AG04450 (cell line): Measurements from ENCODE around the gene ACER2. TPM values are rescaled to one million over a fixed set of nuclear protein-coding genes. Genes with fewer than 3 reads are reported as not detected.

Source experiments
- CTCF ChIA-PET: fragments of 300-600, 350-600 bp; formaldehyde crosslinking; extraction: SDS; loops from one replicate; lab custom pipeline; 2022; ENCODE audit warnings: antibody characterized with exemption, inconsistent platforms; lab: Charles Lee
- POLR2A ChIA-PET: fragments of 350-600 bp; formaldehyde crosslinking; extraction: SDS; loops from one replicate; lab custom pipeline; 2021; ENCODE audit warnings: antibody characterized with exemption, inconsistent platforms; lab: Yijun Ruan, JAX
- DNase-seq: peaks from one replicate; pipeline ENCODE4 v3.0.0-alpha.2; 2011; ENCODE audit warnings: low read depth, low spot score
- H3K27ac ChIP-seq: one replicate; pipeline ENCODE4 v1.5.1; 2012; ENCODE audit warnings: low read depth, low read length, control low read depth
- H3K27me3 ChIP-seq: one replicate; pipeline ENCODE4 v1.6.0; 2012; ENCODE audit warnings: low read length; ENCODE audit not compliant: control insufficient read depth, insufficient read depth
- H3K4me3 ChIP-seq: 2 replicates; pipeline ENCODE4 v1.5.1; 2011; ENCODE audit warnings: mild to moderate bottlenecking, low read depth, low read length, control low read depth
- H3K9me3 ChIP-seq: 2 replicates; pipeline ENCODE4 v1.5.1; 2012; ENCODE audit warnings: low read length; ENCODE audit not compliant: control insufficient read depth, insufficient read depth
- polyA plus RNA-seq: library from polyadenylated mRNA; depleted of rRNA; stranded (reverse); fragments of >200 nt; gene quantifications from 2 replicates; pipeline ENCODE4 v1.2.3, GENCODE V29; 2011
- TF ChIP-seq, protein P1 (sequence below): IDR thresholded peaks from 2 replicates; pipeline ENCODE4 v1.5.1; 2011; ENCODE audit warnings: low read depth, low read length, control low read depth, inconsistent platforms

ACER2 gene
- polyA plus RNA-seq, 1 experiment, result 2.3 TPM

DNA sequence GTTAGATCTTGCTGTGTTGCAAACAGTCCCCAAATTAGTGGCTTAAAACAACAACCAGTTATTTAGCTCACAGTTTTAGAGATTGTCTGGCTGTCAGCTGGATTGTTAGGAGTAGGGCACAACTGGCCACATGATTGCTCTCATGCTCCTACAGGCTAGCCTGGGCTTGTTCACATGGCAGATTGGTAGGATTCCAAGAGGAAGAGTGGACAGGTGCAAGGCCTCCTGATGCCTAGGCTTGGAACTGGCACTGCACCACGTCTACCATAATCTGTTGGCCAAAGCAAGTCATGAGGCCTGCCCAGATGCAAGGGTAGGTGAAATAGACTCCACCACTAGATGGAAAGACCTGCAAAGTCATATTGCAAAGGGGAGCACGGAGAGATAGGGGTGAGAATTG lies 76.4 kb downstream of the ACER2 start:
- DNase-seq, result no peak
- TF ChIP-seq, protein P1, sequence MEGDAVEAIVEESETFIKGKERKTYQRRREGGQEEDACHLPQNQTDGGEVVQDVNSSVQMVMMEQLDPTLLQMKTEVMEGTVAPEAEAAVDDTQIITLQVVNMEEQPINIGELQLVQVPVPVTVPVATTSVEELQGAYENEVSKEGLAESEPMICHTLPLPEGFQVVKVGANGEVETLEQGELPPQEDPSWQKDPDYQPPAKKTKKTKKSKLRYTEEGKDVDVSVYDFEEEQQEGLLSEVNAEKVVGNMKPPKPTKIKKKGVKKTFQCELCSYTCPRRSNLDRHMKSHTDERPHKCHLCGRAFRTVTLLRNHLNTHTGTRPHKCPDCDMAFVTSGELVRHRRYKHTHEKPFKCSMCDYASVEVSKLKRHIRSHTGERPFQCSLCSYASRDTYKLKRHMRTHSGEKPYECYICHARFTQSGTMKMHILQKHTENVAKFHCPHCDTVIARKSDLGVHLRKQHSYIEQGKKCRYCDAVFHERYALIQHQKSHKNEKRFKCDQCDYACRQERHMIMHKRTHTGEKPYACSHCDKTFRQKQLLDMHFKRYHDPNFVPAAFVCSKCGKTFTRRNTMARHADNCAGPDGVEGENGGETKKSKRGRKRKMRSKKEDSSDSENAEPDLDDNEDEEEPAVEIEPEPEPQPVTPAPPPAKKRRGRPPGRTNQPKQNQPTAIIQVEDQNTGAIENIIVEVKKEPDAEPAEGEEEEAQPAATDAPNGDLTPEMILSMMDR, result no peak
- H3K27ac ChIP-seq, result no peak overlapping the region
- no peak overlapping the region for H3K4me3 ChIP-seq
- CTCF ChIA-PET, result interaction anchor here (1.4 to 5.3 kb wide), 3 partner anchors 8 to 20 kb away, joined by 3 to 29 read pairs (median 4); no protein-coding TSS in a partner anchor
- no peaks in the 10 kb centered on the region for H3K9me3 ChIP-seq
- H3K27me3 ChIP-seq, result peaks cover 24% of the 10 kb centered on the region
- POLR2A ChIA-PET, result no interaction called here

DNA sequence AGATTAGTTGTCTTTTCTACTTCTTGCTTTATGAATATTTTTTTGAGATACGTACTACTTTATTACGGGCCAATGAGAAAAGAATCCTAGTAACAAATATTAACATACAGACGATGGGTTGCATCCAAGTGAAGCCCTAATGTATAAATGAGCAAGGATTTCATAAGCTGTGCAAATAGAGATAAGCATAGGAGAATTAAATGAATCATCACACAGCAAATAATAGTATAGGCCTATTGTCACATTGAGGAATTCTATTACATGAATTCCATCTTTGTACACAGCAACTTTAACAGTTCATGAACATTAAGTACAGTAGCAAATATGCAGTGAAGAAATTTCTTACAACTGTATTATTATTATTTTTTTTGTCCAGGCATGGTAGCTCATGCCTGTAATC lies 78.0 kb downstream of the ACER2 start:
- Histone ChIP-seq H3K4me3 (no peak overlapping the region), H3K9me3 (no peaks in the 10 kb centered on the region), H3K27ac (no peak overlapping the region), H3K27me3 (peaks cover 18% of the 10 kb centered on the region)
- TF ChIP-seq, protein P1, result no peak
- ChIA-PET POLR2A (no interaction called here), CTCF (interaction anchor here (5.3 kb wide), 1 partner anchor 22 kb away, joined by 29 read pairs; no protein-coding TSS in a partner anchor)
- DNase-seq, result no peak

DNA sequence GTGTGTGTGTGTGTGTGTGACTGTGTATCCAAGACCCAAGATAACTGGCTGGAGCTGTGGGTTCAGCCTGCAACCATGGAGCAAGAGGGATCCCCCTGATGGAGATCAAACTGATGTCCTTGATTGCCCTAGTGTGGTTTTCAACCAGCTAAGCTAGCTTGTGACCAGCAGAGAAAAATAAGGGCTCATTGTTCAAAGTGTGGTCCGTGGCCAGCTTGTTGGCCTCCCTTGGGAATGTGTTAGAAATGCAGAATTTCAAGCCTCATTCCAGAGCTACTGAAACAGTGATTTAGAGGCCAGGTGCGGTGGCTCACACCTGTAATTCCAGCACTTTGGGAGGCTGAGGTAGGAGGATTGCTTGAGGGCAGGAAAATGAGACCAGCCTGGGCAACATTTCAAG lies 79.9 kb downstream of the ACER2 start:
- Histone ChIP-seq H3K4me3 (no peak overlapping the region), H3K27ac (no peak overlapping the region), H3K9me3 (no peaks in the 10 kb centered on the region), H3K27me3 (peaks cover 10% of the 10 kb centered on the region)
- ChIA-PET CTCF (interaction anchor here (5.3 kb wide), 1 partner anchor 24 kb away, joined by 29 read pairs; no protein-coding TSS in a partner anchor), POLR2A (no interaction called here)
- no peak for DNase-seq
- TF ChIP-seq, protein P1, result no peak

DNA sequence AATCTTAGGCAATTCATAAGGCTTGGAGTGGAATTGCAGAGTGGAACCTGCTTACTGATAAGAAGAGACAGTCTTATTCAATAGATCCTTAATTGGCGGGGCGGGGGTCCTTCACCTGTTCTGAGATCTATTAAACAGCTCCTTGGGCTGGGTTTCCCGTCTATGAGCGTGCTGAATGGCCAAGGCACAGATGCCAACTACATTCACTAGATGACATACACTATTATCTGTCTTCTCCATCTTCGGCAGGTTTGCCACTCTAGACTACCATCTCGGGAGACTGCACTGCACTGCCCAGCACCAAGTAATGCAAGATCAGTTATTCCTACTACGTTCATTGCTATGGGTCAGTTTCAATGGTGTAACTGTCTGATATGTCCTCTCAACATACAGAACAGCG lies 81.5 kb downstream of the ACER2 start:
- H3K9me3 ChIP-seq, result no peaks in the 10 kb centered on the region
- no peak for DNase-seq
- TF ChIP-seq, protein P1, result no peak
- no peak overlapping the region for H3K27ac ChIP-seq
- CTCF ChIA-PET, result interaction anchor here (0.6 to 2.4 kb wide), 2 partner anchors 25 to 152 kb away, joined by 8 to 12 read pairs; no protein-coding TSS in a partner anchor
- peaks cover 22% of the 10 kb centered on the region for H3K27me3 ChIP-seq
- POLR2A ChIA-PET, result no interaction called here
- H3K4me3 ChIP-seq, result no peak overlapping the region

DNA sequence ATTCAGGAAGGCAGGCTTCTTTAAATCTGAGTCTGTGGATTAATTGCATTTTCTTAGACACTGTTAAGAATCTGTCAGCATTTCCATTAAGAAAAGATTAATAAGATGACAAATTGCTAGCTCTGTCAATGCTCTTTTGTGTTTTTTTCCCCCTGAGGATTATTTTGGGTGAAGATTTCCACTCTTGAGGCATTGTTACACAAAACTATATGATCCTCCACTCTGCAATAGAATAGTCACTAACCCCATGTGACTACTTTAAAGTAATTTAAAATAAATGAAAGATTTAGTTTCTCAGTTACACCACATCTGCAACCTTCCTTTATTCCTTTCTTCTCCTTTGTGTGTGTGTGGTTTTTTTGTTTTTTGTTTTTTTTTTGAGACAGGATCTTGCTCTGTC lies 82.0 kb downstream of the ACER2 start:
- ChIA-PET CTCF (interaction anchor here (0.7 to 2.4 kb wide), 3 partner anchors 12 to 336 kb away, joined by 4 to 8 read pairs (median 4); no protein-coding TSS in a partner anchor), POLR2A (no interaction called here)
- TF ChIP-seq, protein P1, result no peak
- no peaks in the 10 kb centered on the region for H3K9me3 ChIP-seq
- no peak overlapping the region for H3K4me3 ChIP-seq
- H3K27me3 ChIP-seq, result peaks cover 22% of the 10 kb centered on the region
- DNase-seq, result no peak
- H3K27ac ChIP-seq, result no peak overlapping the region
